HL-60 (cell line): ENCODE data around the gene CSTB.

Experiments used
- CTCF ChIP-seq: IDR thresholded peaks from one replicate; pipeline ENCODE4 v1.5.1; 2011; ENCODE audit warnings: low read length, control low read depth, inconsistent platforms; ENCODE audit not compliant: insufficient read depth
- POLR2AphosphoS5 ChIP-seq: IDR thresholded peaks from 2 replicates; pipeline ENCODE4 v1.6.1; 2012; ENCODE audit warnings: low read depth
- TF ChIP-seq, protein P1 (sequence below): IDR thresholded peaks from 2 replicates; pipeline ENCODE4 v1.6.1; 2012; ENCODE audit warnings: low read depth; ENCODE audit not compliant: insufficient replicate concordance

DNA sequence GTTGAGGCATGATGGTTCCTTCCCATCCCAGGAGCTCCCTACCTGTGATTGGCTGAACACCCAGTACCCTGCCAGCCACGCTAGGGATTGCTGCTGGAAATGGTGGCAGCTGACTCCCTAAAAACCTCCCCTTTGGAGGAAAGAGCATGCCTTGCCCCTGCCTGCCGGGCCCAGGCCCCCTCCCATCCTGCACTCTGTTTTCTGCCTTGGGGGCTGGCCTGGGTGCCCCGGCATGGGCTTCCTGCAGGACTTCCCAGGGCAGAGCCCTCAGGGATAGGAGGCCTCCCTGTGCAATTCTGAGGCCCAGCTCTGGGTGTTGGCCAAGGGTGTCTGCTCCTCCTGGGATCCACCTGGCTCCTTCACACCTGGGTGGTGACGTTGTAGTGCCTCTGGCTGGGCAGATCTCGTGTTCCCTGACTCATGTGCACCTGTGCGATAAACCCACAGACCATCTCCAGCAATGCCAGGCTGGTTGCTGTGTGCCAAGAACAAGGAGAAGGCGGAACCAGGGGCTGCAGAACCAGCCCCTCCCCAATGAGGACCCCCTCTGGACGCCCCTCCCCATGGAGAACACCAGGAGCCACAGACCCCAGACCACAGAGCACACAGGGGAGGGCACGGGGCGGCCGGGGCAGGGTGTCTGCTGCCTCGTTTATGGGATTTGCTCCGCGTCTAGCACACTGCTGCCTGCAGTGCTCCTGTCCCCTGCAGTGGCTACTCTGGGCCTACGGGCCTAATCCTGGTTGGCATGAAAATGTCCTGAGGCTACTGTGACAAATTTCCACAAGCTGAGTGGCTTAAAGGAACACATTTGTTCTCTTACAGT, 13.6 kb downstream of the CSTB start:
- TF ChIP-seq CTCF (no peak), POLR2AphosphoS5 (no peak)
- TF ChIP-seq, protein P1, sequence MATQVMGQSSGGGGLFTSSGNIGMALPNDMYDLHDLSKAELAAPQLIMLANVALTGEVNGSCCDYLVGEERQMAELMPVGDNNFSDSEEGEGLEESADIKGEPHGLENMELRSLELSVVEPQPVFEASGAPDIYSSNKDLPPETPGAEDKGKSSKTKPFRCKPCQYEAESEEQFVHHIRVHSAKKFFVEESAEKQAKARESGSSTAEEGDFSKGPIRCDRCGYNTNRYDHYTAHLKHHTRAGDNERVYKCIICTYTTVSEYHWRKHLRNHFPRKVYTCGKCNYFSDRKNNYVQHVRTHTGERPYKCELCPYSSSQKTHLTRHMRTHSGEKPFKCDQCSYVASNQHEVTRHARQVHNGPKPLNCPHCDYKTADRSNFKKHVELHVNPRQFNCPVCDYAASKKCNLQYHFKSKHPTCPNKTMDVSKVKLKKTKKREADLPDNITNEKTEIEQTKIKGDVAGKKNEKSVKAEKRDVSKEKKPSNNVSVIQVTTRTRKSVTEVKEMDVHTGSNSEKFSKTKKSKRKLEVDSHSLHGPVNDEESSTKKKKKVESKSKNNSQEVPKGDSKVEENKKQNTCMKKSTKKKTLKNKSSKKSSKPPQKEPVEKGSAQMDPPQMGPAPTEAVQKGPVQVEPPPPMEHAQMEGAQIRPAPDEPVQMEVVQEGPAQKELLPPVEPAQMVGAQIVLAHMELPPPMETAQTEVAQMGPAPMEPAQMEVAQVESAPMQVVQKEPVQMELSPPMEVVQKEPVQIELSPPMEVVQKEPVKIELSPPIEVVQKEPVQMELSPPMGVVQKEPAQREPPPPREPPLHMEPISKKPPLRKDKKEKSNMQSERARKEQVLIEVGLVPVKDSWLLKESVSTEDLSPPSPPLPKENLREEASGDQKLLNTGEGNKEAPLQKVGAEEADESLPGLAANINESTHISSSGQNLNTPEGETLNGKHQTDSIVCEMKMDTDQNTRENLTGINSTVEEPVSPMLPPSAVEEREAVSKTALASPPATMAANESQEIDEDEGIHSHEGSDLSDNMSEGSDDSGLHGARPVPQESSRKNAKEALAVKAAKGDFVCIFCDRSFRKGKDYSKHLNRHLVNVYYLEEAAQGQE, result no peak
